Astrocyte (in vitro differentiated cells and primary cell): ENCODE results near the gene ELP4.

Experiments
- CTCF ChIP-seq: IDR thresholded peaks from 2 replicates; pipeline ENCODE4 v1.5.1; 2011; ENCODE audit warnings: low read depth, mild to moderate bottlenecking, inconsistent platforms, low read length, moderate library complexity; ENCODE audit not compliant: insufficient read depth
- EZH2 ChIP-seq: IDR thresholded peaks from 2 replicates; pipeline ENCODE4 v1.6.1; 2012; ENCODE audit warnings: mild to moderate bottlenecking, low read length, inconsistent platforms; ENCODE audit not compliant: insufficient read depth

- TF ChIP-seq CTCF (no peak), EZH2 (no peak)
Observed at GRCh38 chr11:31757260-31757835, 247.8 kb downstream of the ELP4 start.
